Esophagus squamous epithelium (tissue), 5 donors: ENCODE measurements around the gene TNN. TPM values are rescaled to one million over a fixed set of nuclear protein-coding genes. Genes with fewer than 3 reads are reported as not detected.

ENCODE experiments used
- DNase-seq: peaks from one replicate; lab custom pipeline; 2025; lab: John Stamatoyannopoulos, UW
- H3K27ac ChIP-seq, 4 donors: fragments of 200-600 bp; sonication (generic); one replicate each; pipeline ENCODE4 v1.5.1; 2016 to 2019; ENCODE audit warnings: mild to moderate bottlenecking in 1 of 4
- H3K27me3 ChIP-seq, 4 donors: fragments of 200-600 bp; sonication (generic); 1 replicate in 3 of 4; 2 replicates in 1 of 4; pipeline versions ENCODE4 v1.5.1 to v1.6.0; 2017 to 2021; ENCODE audit warnings: antibody characterized with exemption in 1 of 4
- H3K36me3 ChIP-seq, 3 donors: fragments of 200-600 bp; sonication (generic); one replicate each; pipeline ENCODE4 v1.5.1; 2016 to 2019
- H3K4me1 ChIP-seq, 3 donors: fragments of 200-600 bp; sonication (generic); one replicate each; pipeline ENCODE4 v1.5.1; 2017 to 2019
- H3K4me3 ChIP-seq, 4 donors: fragments of 200-600 bp; sonication (generic); 1 replicate in 3 of 4; 2 replicates in 1 of 4; pipeline ENCODE4 v1.5.1; 2016 to 2019; ENCODE audit warnings: mild to moderate bottlenecking in 2 of 4, moderate library complexity in 1 of 4
- H3K9me3 ChIP-seq, 3 donors: fragments of 200-600 bp; sonication (generic); one replicate each; pipeline ENCODE4 v1.5.1; 2016 to 2019
- POLR2A ChIP-seq, 4 donors: fragments of 450-650 bp; IDR thresholded peaks; one replicate each; pipeline ENCODE4 v1.6.1; 2017; ENCODE audit warnings: antibody characterized with exemption in 4 of 4, mild to moderate bottlenecking in 4 of 4, moderate library complexity in 3 of 4
- WGBS, 2 donors: methylation state at CpG; one replicate each; pipeline ENCODE4 v1.1.5; 2018; 5-methylcytosine and 5-hydroxymethylcytosine counted together
- intact Hi-C: fragments of 100-400 bp; cut with DNase I; formaldehyde crosslinking; loops from one replicate; pipeline ENCODE4 v1.15.0; 2022
- total RNA-seq, 4 donors: library from RNA; depleted of rRNA; stranded (reverse); fragments of >200 nt; gene quantifications; one replicate each; pipeline ENCODE4 v1.1.0, GENCODE V29; 2016
- TF ChIP-seq, protein P1 (sequence below), 6 experiments: fragments of 450-650 bp in 4 of 6; fragments of 200-600 bp in 2 of 6; sonication (generic) in 2 of 6; IDR thresholded peaks; one replicate each; pipeline ENCODE4 v1.5.1; 2016 to 2019; ENCODE audit warnings: antibody characterized with exemption in 6 of 6, mild to moderate bottlenecking in 4 of 6, moderate library complexity in 4 of 6
- donor health status: DM: yes; HTN: yes; CAD: no.

TNN gene
- total RNA-seq, 4 donors from 2014 or later = under 0.01 to 0.09 TPM; not detected in 2

DNA sequence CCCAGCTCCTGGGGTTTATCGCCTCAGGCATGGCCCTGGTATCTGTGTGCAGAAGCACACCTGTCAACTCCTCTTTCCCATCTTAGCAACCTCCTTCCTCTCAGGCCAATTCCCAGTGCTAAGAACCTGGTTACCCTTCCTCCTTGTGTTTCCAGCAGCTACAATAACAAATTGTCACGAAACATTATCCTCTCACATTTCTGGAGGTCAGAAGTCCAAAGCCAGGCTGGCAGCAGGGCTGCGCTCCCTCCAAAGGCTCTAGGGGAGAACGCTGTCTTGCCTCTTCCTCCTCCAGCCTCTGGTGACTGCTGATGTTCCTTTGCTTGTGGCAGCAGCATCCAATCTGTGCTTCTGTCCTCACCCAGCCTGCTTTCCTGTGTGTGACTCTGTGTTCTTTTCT, 33.7 kb upstream of the TNN start:
- H3K4me3 ChIP-seq = no peak overlapping the region
- intact Hi-C loops = loop anchor here (10.0 kb wide), 2 partner anchors 91 to 281 kb away; no protein-coding TSS in a partner anchor
- H3K27me3 ChIP-seq = no peaks in the 10 kb centered on the region
- H3K9me3 ChIP-seq = no peaks in the 10 kb centered on the region
- no peak for TF ChIP-seq POLR2A (IDR thresholded peaks at IDR 0.05)
- TF ChIP-seq, protein P1, sequence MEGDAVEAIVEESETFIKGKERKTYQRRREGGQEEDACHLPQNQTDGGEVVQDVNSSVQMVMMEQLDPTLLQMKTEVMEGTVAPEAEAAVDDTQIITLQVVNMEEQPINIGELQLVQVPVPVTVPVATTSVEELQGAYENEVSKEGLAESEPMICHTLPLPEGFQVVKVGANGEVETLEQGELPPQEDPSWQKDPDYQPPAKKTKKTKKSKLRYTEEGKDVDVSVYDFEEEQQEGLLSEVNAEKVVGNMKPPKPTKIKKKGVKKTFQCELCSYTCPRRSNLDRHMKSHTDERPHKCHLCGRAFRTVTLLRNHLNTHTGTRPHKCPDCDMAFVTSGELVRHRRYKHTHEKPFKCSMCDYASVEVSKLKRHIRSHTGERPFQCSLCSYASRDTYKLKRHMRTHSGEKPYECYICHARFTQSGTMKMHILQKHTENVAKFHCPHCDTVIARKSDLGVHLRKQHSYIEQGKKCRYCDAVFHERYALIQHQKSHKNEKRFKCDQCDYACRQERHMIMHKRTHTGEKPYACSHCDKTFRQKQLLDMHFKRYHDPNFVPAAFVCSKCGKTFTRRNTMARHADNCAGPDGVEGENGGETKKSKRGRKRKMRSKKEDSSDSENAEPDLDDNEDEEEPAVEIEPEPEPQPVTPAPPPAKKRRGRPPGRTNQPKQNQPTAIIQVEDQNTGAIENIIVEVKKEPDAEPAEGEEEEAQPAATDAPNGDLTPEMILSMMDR (IDR thresholded peaks at IDR 0.05) = no peak
- DNase-seq = no peak
- no peaks in the 10 kb centered on the region for H3K36me3 ChIP-seq
- peaks cover 0 to 4% (median 3%) of the 10 kb centered on the region in 3 donors for H3K4me1 ChIP-seq
- 73 to 81% methylated on average over 4 of the region's 4 CpGs for WGBS, 2 donors
- H3K27ac ChIP-seq = no peak overlapping the region

DNA sequence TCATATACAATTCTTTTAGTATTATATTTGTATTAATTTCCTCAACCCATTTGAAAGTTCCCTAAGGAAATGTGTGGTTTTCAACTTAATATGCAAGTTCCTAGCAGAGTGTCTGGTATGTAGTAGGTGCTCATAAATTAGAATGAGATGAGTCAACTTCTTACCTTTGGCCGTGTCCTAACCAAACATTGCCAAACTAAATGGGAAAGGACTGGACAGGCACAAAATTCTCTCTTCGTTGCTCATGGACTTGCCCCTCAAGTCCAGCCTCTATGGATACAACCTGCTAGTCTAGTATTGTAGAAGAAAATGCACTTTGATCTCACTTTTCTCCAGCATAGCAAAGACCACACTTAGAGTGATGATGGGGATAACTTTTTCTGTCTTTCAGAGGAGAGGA, 32.9 kb upstream of the TNN start:
- H3K4me1 ChIP-seq = no peaks in the 10 kb centered on the region
- no peaks in the 10 kb centered on the region for H3K9me3 ChIP-seq
- DNase-seq = no peak
- H3K27ac ChIP-seq = no peak overlapping the region
- no peaks in the 10 kb centered on the region for H3K36me3 ChIP-seq
- intact Hi-C loops = loop anchor here (10.0 kb wide), 2 partner anchors 90 to 280 kb away; no protein-coding TSS in a partner anchor
- TF ChIP-seq, protein P1 (IDR thresholded peaks at IDR 0.05) = no peak
- no peak for TF ChIP-seq POLR2A (IDR thresholded peaks at IDR 0.05)
- WGBS, 2 donors = 28 to 49% methylated on average over 2 of the region's 2 CpGs
- H3K27me3 ChIP-seq = no peaks in the 10 kb centered on the region
- no peak overlapping the region for H3K4me3 ChIP-seq

DNA sequence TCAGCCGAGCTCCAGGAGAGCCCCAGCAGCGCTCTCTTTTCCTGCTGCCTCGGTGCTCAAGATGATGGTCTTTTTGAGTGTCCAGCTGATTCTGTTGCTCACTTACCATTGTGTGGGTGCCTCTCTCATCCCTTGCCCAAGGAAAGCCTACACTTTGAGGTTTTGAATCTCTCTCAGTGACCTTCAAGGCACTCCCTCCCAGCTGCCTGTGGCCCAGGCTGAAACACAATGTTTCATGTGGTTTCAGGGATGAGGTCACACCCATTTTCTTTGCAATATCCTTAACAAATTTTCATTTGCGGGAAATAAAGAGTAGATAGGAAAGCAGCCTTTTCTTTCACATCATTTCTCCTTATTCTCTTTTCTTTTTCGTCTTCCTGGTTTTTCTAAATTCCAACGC, 31.8 kb upstream of the TNN start:
- intact Hi-C loops = loop anchor here (10.0 kb wide), 2 partner anchors 89 to 279 kb away; no protein-coding TSS in a partner anchor
- Histone ChIP-seq H3K4me3 (no peak overlapping the region), H3K9me3 (no peaks in the 10 kb centered on the region), H3K36me3 (no peaks in the 10 kb centered on the region), H3K27ac (no peak overlapping the region), H3K4me1 (no peaks in the 10 kb centered on the region), H3K27me3 (no peaks in the 10 kb centered on the region)
- TF ChIP-seq, protein P1 (IDR thresholded peaks at IDR 0.05) = no peak
- no peak for TF ChIP-seq POLR2A (IDR thresholded peaks at IDR 0.05)
- DNase-seq = no peak
- 80 to 82% methylated on average over 6 of the region's 6 CpGs for WGBS, 2 donors

DNA sequence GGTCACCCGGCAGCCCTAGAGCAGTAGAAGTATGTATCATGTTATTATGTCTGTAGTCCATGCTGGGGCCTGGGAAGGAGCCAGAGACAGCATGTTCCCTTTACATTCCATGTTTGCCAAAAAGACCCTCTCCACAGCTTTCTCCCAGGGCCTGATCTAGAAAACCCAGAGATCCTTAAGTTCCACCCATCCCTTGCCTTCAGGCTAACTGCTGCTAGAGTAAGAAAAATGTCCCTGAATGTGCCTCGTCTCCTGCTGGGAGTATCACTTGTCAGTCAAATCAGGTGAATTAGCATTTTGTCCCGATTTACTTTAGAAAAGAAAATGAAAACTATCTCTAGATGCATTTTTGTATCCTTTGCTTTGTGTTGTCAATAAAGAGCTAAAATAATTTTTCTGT, 31.2 kb upstream of the TNN start:
- no peak overlapping the region for H3K4me3 ChIP-seq
- H3K4me1 ChIP-seq = no peaks in the 10 kb centered on the region
- no peak for DNase-seq
- TF ChIP-seq POLR2A (IDR thresholded peaks at IDR 0.05) = no peak
- TF ChIP-seq, protein P1 (IDR thresholded peaks at IDR 0.05) = no peak
- H3K9me3 ChIP-seq = no peaks in the 10 kb centered on the region
- no peak overlapping the region for H3K27ac ChIP-seq
- WGBS, 2 donors = 65 to 66% methylated on average over 3 of the region's 3 CpGs
- H3K27me3 ChIP-seq = no peaks in the 10 kb centered on the region
- intact Hi-C loops = loop anchor here (10.0 kb wide), 2 partner anchors 88 to 278 kb away; no protein-coding TSS in a partner anchor
- no peaks in the 10 kb centered on the region for H3K36me3 ChIP-seq

DNA sequence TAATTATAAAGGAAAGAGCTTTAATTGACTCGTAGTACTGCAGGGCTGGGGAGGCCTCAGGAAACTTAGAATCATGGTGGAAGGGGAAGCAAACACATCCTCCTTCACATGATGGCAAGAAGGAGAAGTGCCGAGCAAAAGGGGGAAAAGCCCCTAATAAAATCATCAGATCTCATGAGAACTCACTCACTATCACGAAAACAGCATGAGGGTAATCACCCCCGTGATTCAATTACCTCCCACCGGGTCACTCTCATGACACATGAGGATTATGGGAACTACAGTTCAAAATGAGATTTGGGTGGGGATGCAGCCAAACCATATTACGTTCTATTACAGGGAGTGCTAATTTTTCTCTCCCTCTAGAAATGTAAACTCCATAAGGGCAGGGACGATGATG, 30.2 kb upstream of the TNN start:
- Histone ChIP-seq H3K27ac (no peak overlapping the region), H3K36me3 (no peaks in the 10 kb centered on the region), H3K9me3 (no peaks in the 10 kb centered on the region), H3K4me3 (no peak overlapping the region), H3K4me1 (no peaks in the 10 kb centered on the region), H3K27me3 (no peaks in the 10 kb centered on the region)
- no peak for DNase-seq
- 53 to 55% methylated on average over 7 of the region's 7 CpGs for WGBS, 2 donors
- intact Hi-C loops = loop anchor here (10.0 kb wide), 2 partner anchors 87 to 277 kb away; no protein-coding TSS in a partner anchor
- TF ChIP-seq POLR2A (IDR thresholded peaks at IDR 0.05) = no peak
- TF ChIP-seq, protein P1 (IDR thresholded peaks at IDR 0.05) = no peak
